ENCODE data around the gene FAM81A. TPM values are rescaled to one million over a fixed set of nuclear protein-coding genes. Genes with fewer than 3 reads are reported as not detected.

Gene FAM81A
- total RNA-seq, 1 donor from 2014 or later = 0.92 TPM

DNA sequence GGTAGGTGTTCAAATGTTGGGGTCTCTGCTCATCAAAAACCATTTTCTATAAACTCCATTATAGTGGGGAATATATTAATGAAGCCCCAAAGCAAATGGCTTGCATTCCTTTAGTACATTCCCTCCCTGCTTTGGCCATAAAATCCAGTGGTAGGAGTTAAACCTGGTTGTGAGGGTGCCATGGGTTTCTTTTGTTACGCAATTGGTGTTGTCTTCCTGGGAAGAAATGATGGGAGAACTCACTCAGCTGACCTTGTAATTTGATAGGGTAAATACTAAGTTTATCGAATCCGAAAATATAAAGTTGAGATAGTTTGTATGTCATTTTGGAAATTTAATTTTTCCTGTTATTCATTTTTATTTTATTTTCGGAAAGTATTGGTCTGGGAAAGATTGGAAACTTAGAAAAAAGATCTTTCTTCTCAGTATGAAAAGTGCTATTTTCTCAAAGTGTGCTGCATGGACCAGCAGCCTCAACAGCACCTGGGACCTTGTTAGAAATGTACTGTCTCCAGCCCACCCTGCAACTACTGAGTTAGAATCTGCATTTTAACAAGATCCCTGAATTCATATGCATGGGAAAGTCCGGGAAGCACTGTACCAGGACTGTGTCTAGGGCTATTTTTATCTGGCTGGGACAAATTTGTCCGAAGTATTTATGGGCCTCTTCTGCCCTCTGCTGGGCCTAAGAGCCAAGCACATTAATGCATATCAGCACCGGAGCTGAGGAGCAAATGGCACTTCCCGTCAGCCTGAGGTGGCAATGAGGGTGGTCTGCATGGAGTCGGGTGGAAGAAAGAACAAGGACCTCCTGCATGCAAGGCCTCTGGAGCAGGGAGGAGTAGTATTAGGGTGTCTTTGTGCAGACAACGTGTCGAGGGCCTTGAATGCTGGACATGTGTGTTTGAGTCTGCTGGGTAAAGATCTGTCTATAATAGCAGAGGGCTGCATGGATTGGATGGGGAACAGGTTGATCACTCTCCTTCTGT lies 54.7 kb downstream of the FAM81A start:
- TF ChIP-seq, protein P1, sequence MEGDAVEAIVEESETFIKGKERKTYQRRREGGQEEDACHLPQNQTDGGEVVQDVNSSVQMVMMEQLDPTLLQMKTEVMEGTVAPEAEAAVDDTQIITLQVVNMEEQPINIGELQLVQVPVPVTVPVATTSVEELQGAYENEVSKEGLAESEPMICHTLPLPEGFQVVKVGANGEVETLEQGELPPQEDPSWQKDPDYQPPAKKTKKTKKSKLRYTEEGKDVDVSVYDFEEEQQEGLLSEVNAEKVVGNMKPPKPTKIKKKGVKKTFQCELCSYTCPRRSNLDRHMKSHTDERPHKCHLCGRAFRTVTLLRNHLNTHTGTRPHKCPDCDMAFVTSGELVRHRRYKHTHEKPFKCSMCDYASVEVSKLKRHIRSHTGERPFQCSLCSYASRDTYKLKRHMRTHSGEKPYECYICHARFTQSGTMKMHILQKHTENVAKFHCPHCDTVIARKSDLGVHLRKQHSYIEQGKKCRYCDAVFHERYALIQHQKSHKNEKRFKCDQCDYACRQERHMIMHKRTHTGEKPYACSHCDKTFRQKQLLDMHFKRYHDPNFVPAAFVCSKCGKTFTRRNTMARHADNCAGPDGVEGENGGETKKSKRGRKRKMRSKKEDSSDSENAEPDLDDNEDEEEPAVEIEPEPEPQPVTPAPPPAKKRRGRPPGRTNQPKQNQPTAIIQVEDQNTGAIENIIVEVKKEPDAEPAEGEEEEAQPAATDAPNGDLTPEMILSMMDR (IDR thresholded peaks at IDR 0.05; ENCODE audit: unreplicated experiment) = peak; percentile 78
- H3K27ac Mint-ChIP-seq = no peak overlapping the region
- H3K27me3 Mint-ChIP-seq (ENCODE audit: low read depth) = peaks cover 8% of the 10 kb centered on the region
- DNase-seq (ENCODE audit: low spot score in 2 of 2, unreplicated experiment in 2 of 2) = peak; percentile 26 to 69
- H3K36me3 Mint-ChIP-seq = peaks cover 2% of the 10 kb centered on the region
- peaks cover 7% of the 10 kb centered on the region for H3K9me3 Mint-ChIP-seq
- peak overlapping the region; percentile 3 for H3K4me3 Mint-ChIP-seq
- peaks cover 2% of the 10 kb centered on the region for H3K4me1 Mint-ChIP-seq

DNA sequence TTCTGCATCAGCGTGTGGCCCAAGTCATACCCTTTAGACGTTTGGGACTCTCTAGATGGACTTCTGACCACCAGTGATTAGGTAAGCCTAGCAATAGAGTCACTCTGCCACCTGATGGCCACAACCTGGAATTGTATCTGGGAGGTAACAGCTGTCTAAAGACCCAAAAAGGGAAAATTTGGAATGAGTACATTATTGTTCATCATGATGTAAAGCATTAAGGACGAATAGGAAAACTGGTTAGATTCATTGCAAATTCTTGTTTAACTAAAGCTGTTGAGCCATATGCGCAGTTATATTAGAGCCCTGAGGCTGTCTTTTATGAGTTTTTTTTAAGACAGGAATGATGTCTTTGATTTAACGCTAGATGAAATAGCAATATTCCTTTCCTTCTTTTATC lies 63.6 kb downstream of the FAM81A start:
- TF ChIP-seq, protein P1 (IDR thresholded peaks at IDR 0.05; ENCODE audit: unreplicated experiment) = peak; percentile 41
- Mint-ChIP-seq H3K27ac (no peak overlapping the region), H3K4me1 (no peaks in the 10 kb centered on the region), H3K9me3 (peaks cover 5% of the 10 kb centered on the region), H3K27me3 (ENCODE audit: low read depth) (peaks cover 4% of the 10 kb centered on the region), H3K36me3 (no peaks in the 10 kb centered on the region), H3K4me3 (no peak overlapping the region)
- DNase-seq (ENCODE audit: low spot score in 2 of 2, unreplicated experiment in 2 of 2) = no peak

DNA sequence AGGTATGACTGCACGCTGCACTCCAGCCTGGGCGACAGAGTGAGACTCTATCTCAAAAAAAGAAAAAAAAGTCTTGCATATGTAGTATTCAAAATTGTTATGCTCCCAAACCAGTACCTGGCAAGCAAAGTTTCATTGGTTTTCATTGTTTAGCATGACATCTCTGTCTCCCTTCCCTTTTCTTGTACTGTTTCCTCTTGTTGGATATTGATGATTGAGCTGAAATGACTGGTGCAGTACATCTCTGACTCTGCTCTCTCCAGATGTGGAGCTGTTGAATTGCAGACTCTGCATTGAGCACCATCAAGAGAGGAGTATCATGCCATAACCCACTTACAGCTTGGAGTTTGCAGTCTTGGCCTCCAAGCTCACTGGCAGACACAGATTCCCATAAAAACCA lies 77.2 kb downstream of the FAM81A start:
- DNase-seq (ENCODE audit: low spot score in 2 of 2, unreplicated experiment in 2 of 2) = no peak
- no peak overlapping the region for H3K27ac Mint-ChIP-seq
- H3K36me3 Mint-ChIP-seq = no peaks in the 10 kb centered on the region
- peaks cover 6% of the 10 kb centered on the region for H3K9me3 Mint-ChIP-seq
- H3K4me1 Mint-ChIP-seq = no peaks in the 10 kb centered on the region
- TF ChIP-seq, protein P1 (IDR thresholded peaks at IDR 0.05; ENCODE audit: unreplicated experiment) = no peak
- no peaks in the 10 kb centered on the region for H3K27me3 Mint-ChIP-seq (ENCODE audit: low read depth)
- H3K4me3 Mint-ChIP-seq = no peak overlapping the region

DNA sequence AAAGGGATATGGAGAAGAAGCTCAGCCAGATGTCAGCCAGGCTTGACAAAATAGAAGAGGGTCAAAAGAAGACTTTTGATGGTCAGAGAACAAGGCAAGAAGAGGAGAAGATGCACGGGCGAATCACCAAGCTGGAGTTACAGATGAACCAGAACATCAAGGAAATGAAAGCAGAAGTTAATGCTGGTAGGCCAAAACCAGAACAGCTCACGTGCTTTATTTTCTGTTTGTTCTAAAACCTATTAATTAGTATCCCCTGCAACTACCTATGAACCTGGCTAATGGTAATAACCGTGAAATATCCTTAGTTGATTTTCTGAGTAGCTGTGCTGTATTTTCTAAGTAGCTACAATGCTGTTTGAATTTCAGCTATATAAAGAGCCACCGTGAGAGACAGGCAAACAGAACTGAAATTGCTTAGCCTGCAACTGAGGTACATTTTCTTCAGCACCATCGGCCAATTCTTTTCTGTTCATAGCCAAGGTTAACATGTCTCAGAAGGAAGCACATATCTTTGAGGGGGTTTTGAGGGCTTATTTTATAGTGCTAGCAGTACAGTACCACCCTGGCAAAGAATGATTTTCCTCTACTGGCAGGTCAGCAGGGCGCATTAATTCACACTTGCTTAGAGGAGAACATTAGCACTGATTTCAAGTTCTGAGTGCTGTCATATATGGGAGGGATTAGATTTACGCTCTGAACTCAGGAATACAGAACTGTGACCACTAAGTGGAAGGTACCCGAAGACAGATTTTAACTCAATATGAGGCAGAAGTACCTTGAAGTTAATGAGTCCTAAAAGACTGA lies 78.9 kb downstream of the FAM81A start:
- Mint-ChIP-seq H3K27me3 (ENCODE audit: low read depth) (no peaks in the 10 kb centered on the region), H3K9me3 (no peaks in the 10 kb centered on the region), H3K4me1 (no peaks in the 10 kb centered on the region), H3K36me3 (no peaks in the 10 kb centered on the region), H3K4me3 (no peak overlapping the region), H3K27ac (no peak overlapping the region)
- DNase-seq (ENCODE audit: low spot score in 2 of 2, unreplicated experiment in 2 of 2) = no peak
- TF ChIP-seq, protein P1 (IDR thresholded peaks at IDR 0.05; ENCODE audit: unreplicated experiment) = no peak

DNA sequence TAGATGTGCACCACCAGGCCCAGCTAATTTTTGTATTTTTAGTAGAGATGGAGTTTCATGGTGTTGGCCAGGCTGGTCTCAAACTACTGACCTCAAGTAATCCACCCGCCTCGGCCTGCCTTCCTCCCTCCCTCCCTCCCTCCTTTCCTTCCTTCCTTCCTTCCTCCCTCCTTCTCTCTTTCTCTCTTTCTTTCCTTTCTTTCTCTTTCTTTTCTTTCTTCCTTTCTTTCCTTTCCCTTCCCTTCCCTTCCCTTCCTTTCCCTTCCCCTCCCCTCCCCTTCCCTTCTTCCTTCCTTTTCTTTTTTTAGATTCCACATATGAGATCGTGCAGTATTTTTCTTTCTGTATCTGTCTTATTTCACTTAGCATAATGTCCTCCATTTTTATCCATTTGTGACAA lies 81.3 kb downstream of the FAM81A start:
- no peaks in the 10 kb centered on the region for H3K4me1 Mint-ChIP-seq
- no peaks in the 10 kb centered on the region for H3K9me3 Mint-ChIP-seq
- H3K27me3 Mint-ChIP-seq (ENCODE audit: low read depth) = no peaks in the 10 kb centered on the region
- no peak overlapping the region for H3K27ac Mint-ChIP-seq
- H3K36me3 Mint-ChIP-seq = no peaks in the 10 kb centered on the region
- TF ChIP-seq, protein P1 (IDR thresholded peaks at IDR 0.05; ENCODE audit: unreplicated experiment) = no peak
- no peak overlapping the region for H3K4me3 Mint-ChIP-seq
- DNase-seq (ENCODE audit: low spot score in 2 of 2, unreplicated experiment in 2 of 2) = no peak
